ENCODE data around the gene MED9. TPM values are rescaled to one million over a fixed set of nuclear protein-coding genes. Genes with fewer than 3 reads are reported as not detected.
"Not testable (repeated sequence)": the region's sequence is repeated elsewhere in the genome, so short reads cannot be mapped to it uniquely, and the experiment has no call there.

Gene MED9
- total and polyA plus RNA-seq, 4 donors: 10.8 to 15.4 (median 13.3) TPM

DNA sequence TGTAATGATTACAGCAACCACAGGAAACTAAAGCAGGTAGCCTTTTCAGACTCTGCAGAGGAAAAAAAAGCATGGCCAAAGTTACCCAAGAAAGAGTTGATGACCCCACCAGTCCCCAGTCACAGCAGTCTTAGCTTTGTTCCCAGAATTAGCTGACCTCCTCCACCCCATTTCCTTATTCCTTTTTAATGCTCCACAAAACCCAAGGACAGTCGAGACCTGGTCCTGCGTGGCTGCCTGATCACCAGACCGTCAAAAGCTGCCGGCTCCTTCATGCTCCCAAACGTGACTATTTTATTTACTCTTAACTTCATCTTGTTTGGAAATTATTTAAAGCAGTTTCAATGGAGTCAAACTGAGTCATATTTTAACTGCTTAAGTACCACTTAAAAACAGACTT is 28.7 kb upstream of the MED9 start:
- Histone ChIP-seq H3K36me3 (ENCODE audit: control insufficient read depth in 4 of 4, insufficient read depth in 4 of 4, low read length in 4 of 4) (no peaks in the 10 kb centered on the region), H3K9ac (ENCODE audit: insufficient read depth in 1 of 2, low read length in 2 of 2) (no peak overlapping the region), H3K9me3 (ENCODE audit: control insufficient read depth in 4 of 4, insufficient read depth in 3 of 4, low read length in 3 of 4) (no peaks in the 10 kb centered on the region), H3K4me3 (no peak overlapping the region), H3K27ac (ENCODE audit: low read depth in 1 of 2, low read length in 1 of 2) (peak overlapping the region in 1 of 2 donors; percentile 20), H3K27me3 (ENCODE audit: control insufficient read depth in 3 of 3, insufficient read depth in 3 of 3, low read length in 2 of 3) (no peaks in the 10 kb centered on the region), H3K4me1 (ENCODE audit: control insufficient read depth in 5 of 5, insufficient read depth in 5 of 5, low read length in 5 of 5) (peaks cover 0 to 9% (median 0%) of the 10 kb centered on the region in 5 donors)
- ATAC-seq (ENCODE audit: insufficient read depth, low FRiP score): no peak
- whole genome bisulfite sequencing, 2 donors: 43 to 77% methylated on average over 5 of the region's 5 CpGs
- TF ChIP-seq, protein P1, sequence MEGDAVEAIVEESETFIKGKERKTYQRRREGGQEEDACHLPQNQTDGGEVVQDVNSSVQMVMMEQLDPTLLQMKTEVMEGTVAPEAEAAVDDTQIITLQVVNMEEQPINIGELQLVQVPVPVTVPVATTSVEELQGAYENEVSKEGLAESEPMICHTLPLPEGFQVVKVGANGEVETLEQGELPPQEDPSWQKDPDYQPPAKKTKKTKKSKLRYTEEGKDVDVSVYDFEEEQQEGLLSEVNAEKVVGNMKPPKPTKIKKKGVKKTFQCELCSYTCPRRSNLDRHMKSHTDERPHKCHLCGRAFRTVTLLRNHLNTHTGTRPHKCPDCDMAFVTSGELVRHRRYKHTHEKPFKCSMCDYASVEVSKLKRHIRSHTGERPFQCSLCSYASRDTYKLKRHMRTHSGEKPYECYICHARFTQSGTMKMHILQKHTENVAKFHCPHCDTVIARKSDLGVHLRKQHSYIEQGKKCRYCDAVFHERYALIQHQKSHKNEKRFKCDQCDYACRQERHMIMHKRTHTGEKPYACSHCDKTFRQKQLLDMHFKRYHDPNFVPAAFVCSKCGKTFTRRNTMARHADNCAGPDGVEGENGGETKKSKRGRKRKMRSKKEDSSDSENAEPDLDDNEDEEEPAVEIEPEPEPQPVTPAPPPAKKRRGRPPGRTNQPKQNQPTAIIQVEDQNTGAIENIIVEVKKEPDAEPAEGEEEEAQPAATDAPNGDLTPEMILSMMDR (IDR thresholded peaks at IDR 0.05; ENCODE audit: control extremely low read depth, extremely low read depth): no peak
- DNase-seq: no peak

DNA sequence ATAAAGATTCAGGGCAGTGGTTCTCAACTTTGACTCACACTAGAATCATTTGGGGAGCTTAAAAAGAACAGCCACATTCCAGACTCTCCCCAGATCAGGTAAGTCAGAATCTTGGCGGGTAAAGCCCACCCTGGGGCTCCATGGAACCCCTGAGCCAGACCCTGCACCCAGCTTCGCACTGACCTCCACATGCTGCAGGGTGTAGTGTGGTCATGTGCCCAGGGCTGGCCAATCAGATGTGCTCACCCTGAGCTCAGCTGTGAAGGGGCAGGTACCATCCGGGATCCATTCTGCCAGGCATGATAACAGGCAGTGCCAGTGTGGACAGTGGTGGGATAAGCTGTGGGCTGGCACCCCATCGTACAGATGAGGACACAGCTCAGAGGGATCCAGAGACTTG is 28.1 kb upstream of the MED9 start:
- H3K9ac ChIP-seq (ENCODE audit: insufficient read depth in 1 of 2, low read length in 2 of 2): no peak overlapping the region
- no peaks in the 10 kb centered on the region for H3K9me3 ChIP-seq (ENCODE audit: control insufficient read depth in 4 of 4, insufficient read depth in 3 of 4, low read length in 3 of 4)
- H3K27ac ChIP-seq (ENCODE audit: low read depth in 1 of 2, low read length in 1 of 2): no peak overlapping the region
- no peaks in the 10 kb centered on the region for H3K27me3 ChIP-seq (ENCODE audit: control insufficient read depth in 3 of 3, insufficient read depth in 3 of 3, low read length in 2 of 3)
- H3K36me3 ChIP-seq (ENCODE audit: control insufficient read depth in 4 of 4, insufficient read depth in 4 of 4, low read length in 4 of 4): no peaks in the 10 kb centered on the region
- WGBS, 2 donors: 88 to 97% methylated on average over 4 of the region's 4 CpGs
- ATAC-seq (ENCODE audit: insufficient read depth, low FRiP score): no peak
- no peak overlapping the region for H3K4me3 ChIP-seq
- TF ChIP-seq, protein P1 (IDR thresholded peaks at IDR 0.05; ENCODE audit: control extremely low read depth, extremely low read depth): no peak
- peaks cover 0 to 9% (median 0%) of the 10 kb centered on the region in 5 donors for H3K4me1 ChIP-seq (ENCODE audit: control insufficient read depth in 5 of 5, insufficient read depth in 5 of 5, low read length in 5 of 5)
- DNase-seq: no peak

DNA sequence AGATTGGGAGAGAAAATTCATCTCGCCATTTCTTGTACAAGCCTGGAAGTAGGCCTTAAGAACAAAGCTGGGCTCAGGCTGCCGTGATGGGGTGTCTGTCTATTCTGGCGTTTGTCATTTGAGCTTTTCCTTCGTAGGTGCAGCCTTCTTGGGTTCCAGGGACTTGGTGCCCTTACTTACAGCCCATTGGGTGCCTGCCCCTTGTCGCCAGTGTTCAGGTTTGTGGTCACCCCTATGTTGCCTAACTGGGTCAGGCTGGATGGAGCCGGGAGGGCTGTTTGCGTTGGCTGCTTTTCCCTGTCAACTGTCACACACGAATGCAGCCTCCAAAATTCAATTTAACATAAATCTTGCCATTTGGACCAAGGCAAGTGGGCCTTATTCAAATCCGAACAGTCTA is 23.7 kb upstream of the MED9 start:
- H3K9ac ChIP-seq (ENCODE audit: insufficient read depth in 1 of 2, low read length in 2 of 2): no peak overlapping the region
- H3K36me3 ChIP-seq (ENCODE audit: control insufficient read depth in 4 of 4, insufficient read depth in 4 of 4, low read length in 4 of 4): no peaks in the 10 kb centered on the region
- H3K27me3 ChIP-seq (ENCODE audit: control insufficient read depth in 3 of 3, insufficient read depth in 3 of 3, low read length in 2 of 3): no peaks in the 10 kb centered on the region
- DNase-seq: no peak
- no peaks in the 10 kb centered on the region for H3K9me3 ChIP-seq (ENCODE audit: control insufficient read depth in 4 of 4, insufficient read depth in 3 of 4, low read length in 3 of 4)
- H3K27ac ChIP-seq (ENCODE audit: low read depth in 1 of 2, low read length in 1 of 2): no peak overlapping the region
- no peak overlapping the region for H3K4me3 ChIP-seq
- peaks cover 0 to 2% (median 0%) of the 10 kb centered on the region in 5 donors for H3K4me1 ChIP-seq (ENCODE audit: control insufficient read depth in 5 of 5, insufficient read depth in 5 of 5, low read length in 5 of 5)
- TF ChIP-seq, protein P1 (IDR thresholded peaks at IDR 0.05; ENCODE audit: control extremely low read depth, extremely low read depth): no peak
- no peak for ATAC-seq (ENCODE audit: insufficient read depth, low FRiP score)
- 82 to 83% methylated on average over 9 of the region's 9 CpGs for WGBS, 2 donors

DNA sequence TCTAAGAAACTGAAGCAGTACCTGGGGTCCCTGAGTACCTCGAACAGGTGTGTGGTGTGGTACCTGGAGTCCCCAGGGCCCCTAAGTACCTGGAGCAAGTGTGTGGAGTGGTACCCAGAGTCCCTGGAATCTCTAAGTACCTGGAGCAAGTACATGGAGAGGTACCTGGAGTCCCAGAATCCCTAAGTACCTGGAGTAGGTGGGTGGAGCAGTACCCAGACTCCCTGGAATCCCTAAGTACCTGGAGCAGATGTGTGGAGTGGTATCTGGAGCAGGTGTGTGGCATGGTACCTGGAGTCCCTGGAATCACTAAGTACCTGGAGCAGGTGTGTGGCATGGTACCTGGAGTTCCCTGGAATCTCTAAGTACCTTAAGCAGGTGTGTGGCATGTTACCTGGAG is 22.5 kb upstream of the MED9 start:
- no peaks in the 10 kb centered on the region for H3K9me3 ChIP-seq (ENCODE audit: control insufficient read depth in 4 of 4, insufficient read depth in 3 of 4, low read length in 3 of 4)
- DNase-seq: no peak
- H3K9ac ChIP-seq (ENCODE audit: insufficient read depth in 1 of 2, low read length in 2 of 2): no peak overlapping the region
- no peak overlapping the region for H3K4me3 ChIP-seq
- peaks cover 0 to 2% (median 0%) of the 10 kb centered on the region in 5 donors for H3K4me1 ChIP-seq (ENCODE audit: control insufficient read depth in 5 of 5, insufficient read depth in 5 of 5, low read length in 5 of 5)
- H3K36me3 ChIP-seq (ENCODE audit: control insufficient read depth in 4 of 4, insufficient read depth in 4 of 4, low read length in 4 of 4): no peaks in the 10 kb centered on the region
- ATAC-seq (ENCODE audit: insufficient read depth, low FRiP score): no peak
- TF ChIP-seq, protein P1 (IDR thresholded peaks at IDR 0.05; ENCODE audit: control extremely low read depth, extremely low read depth): no peak
- no peaks in the 10 kb centered on the region for H3K27me3 ChIP-seq (ENCODE audit: control insufficient read depth in 3 of 3, insufficient read depth in 3 of 3, low read length in 2 of 3)
- H3K27ac ChIP-seq (ENCODE audit: low read depth in 1 of 2, low read length in 1 of 2): no peak overlapping the region
- 79 to 86% methylated on average over 1 of the region's 1 CpG for WGBS, 2 donors

DNA sequence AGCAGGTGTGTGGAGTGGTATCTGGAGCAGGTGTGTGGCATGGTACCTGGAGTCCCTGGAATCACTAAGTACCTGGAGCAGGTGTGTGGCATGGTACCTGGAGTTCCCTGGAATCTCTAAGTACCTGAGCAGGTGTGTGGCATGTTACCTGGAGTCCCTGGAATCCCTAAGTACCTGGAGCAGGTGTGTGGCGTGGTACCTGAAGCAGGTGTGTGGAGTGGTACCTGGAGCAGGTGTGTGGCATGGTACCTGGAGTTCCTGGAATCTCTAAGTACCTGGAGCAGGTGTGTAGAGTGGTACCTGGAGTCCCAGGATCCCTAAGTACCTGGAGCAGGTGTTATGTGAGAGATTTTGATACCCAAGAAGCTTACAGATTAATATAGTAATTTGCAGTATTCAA is 22.1 kb upstream of the MED9 start:
- not testable (repeated sequence) for H3K4me1 ChIP-seq (ENCODE audit: control insufficient read depth in 5 of 5, insufficient read depth in 5 of 5, low read length in 5 of 5); DNase-seq; H3K9me3 ChIP-seq (ENCODE audit: control insufficient read depth in 4 of 4, insufficient read depth in 3 of 4, low read length in 3 of 4); ATAC-seq (ENCODE audit: insufficient read depth, low FRiP score); H3K9ac ChIP-seq (ENCODE audit: insufficient read depth in 1 of 2, low read length in 2 of 2); H3K27ac ChIP-seq (ENCODE audit: low read depth in 1 of 2, low read length in 1 of 2); H3K36me3 ChIP-seq (ENCODE audit: control insufficient read depth in 4 of 4, insufficient read depth in 4 of 4, low read length in 4 of 4); H3K27me3 ChIP-seq (ENCODE audit: control insufficient read depth in 3 of 3, insufficient read depth in 3 of 3, low read length in 2 of 3); H3K4me3 ChIP-seq
- WGBS, 2 donors: 29 to 82% methylated on average over 1 of the region's 1 CpG
